ENCODE results near the gene CARMIL3.

The CARMIL3 gene

GRCh38 chr14:24081739-24082211 is 30.0 kb downstream of the CARMIL3 start:
- Histone ChIP-seq H3K36me3 (ENCODE audit: insufficient read depth, low read length) (no peaks in the 10 kb centered on the region), H3K4me1 (ENCODE audit: insufficient read depth, low read length, poor library complexity, severe bottlenecking) (peaks cover 21% of the 10 kb centered on the region), H3K9me3 (ENCODE audit: insufficient read depth, low read depth, low read length) (no peaks in the 10 kb centered on the region), H4K20me1 (ENCODE audit: insufficient read depth, low read length, poor library complexity, severe bottlenecking) (no peaks in the 10 kb centered on the region), H3F3A (ENCODE audit: low read depth) (no peaks in the 10 kb centered on the region), H3K9ac (ENCODE audit: low read depth, low read length, poor library complexity, severe bottlenecking) (peak overlapping the region; percentile 65), H3K4me2 (ENCODE audit: low read depth, low read length, poor library complexity, severe bottlenecking) (peak overlapping the region; percentile 74), H3K27me3 (ENCODE audit: insufficient read depth, low read length, poor library complexity, severe bottlenecking) (no peaks in the 10 kb centered on the region), H3K4me3 (ENCODE audit: low read length, poor library complexity, severe bottlenecking) (peak overlapping the region; percentile 74), H2AFZ (ENCODE audit: low read length) (no peak overlapping the region; the same call in 1 of the 2 replicates), H3K79me2 (ENCODE audit: insufficient read depth, low read length) (no peaks in the 10 kb centered on the region), H3K9me2 (replicated peaks; ENCODE audit: low read depth, low read length) (no peaks in the 10 kb centered on the region)
- TF ChIP-seq, protein P1, sequence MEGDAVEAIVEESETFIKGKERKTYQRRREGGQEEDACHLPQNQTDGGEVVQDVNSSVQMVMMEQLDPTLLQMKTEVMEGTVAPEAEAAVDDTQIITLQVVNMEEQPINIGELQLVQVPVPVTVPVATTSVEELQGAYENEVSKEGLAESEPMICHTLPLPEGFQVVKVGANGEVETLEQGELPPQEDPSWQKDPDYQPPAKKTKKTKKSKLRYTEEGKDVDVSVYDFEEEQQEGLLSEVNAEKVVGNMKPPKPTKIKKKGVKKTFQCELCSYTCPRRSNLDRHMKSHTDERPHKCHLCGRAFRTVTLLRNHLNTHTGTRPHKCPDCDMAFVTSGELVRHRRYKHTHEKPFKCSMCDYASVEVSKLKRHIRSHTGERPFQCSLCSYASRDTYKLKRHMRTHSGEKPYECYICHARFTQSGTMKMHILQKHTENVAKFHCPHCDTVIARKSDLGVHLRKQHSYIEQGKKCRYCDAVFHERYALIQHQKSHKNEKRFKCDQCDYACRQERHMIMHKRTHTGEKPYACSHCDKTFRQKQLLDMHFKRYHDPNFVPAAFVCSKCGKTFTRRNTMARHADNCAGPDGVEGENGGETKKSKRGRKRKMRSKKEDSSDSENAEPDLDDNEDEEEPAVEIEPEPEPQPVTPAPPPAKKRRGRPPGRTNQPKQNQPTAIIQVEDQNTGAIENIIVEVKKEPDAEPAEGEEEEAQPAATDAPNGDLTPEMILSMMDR (conservative IDR thresholded peaks at IDR 0.05; ENCODE audit: low read length), result no peak
- TF ChIP-seq EZH2phosphoT487 (IDR thresholded peaks at IDR 0.05; ENCODE audit: borderline replicate concordance), result no peak

GRCh38 chr14:24082411-24083080 is 30.7 kb downstream of the CARMIL3 start:
- TF ChIP-seq EZH2phosphoT487 (IDR thresholded peaks at IDR 0.05; ENCODE audit: borderline replicate concordance), result no peak
- TF ChIP-seq, protein P1 (conservative IDR thresholded peaks at IDR 0.05; ENCODE audit: low read length), result no peak
- Histone ChIP-seq H3K9me2 (replicated peaks; ENCODE audit: low read depth, low read length) (no peaks in the 10 kb centered on the region), H3K36me3 (ENCODE audit: insufficient read depth, low read length) (no peaks in the 10 kb centered on the region), H3K4me1 (ENCODE audit: insufficient read depth, low read length, poor library complexity, severe bottlenecking) (peaks cover 21% of the 10 kb centered on the region), H3K79me2 (ENCODE audit: insufficient read depth, low read length) (no peaks in the 10 kb centered on the region), H4K20me1 (ENCODE audit: insufficient read depth, low read length, poor library complexity, severe bottlenecking) (no peaks in the 10 kb centered on the region), H3K4me2 (ENCODE audit: low read depth, low read length, poor library complexity, severe bottlenecking) (no peak overlapping the region), H3K9me3 (ENCODE audit: insufficient read depth, low read depth, low read length) (no peaks in the 10 kb centered on the region), H3K9ac (ENCODE audit: low read depth, low read length, poor library complexity, severe bottlenecking) (no peak overlapping the region), H3K4me3 (ENCODE audit: low read length, poor library complexity, severe bottlenecking) (no peak overlapping the region), H2AFZ (ENCODE audit: low read length) (no peak overlapping the region), H3F3A (ENCODE audit: low read depth) (no peaks in the 10 kb centered on the region), H3K27me3 (ENCODE audit: insufficient read depth, low read length, poor library complexity, severe bottlenecking) (no peaks in the 10 kb centered on the region)

DNA sequence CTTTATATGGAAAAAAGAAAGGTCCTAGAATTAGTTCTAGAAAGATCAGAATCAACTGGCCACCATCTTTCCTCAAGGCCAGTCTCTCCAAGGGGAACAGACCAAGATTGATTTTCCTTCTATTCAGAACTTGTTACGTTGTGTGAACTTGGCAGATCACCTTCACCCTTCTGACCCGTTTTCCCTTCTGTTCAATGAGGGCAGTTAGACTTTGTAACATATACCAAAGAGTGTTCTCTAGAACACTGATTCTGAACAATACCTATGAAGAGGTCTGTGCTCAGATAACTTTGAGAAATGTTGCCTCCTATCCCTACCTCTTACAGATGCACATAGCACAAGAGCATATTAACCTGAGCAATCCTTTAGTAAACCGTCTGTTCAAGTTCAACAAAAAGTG is 31.7 kb downstream of the CARMIL3 start:
- Histone ChIP-seq H3K4me3 (ENCODE audit: low read length, poor library complexity, severe bottlenecking) (no peak overlapping the region), H3F3A (ENCODE audit: low read depth) (no peaks in the 10 kb centered on the region), H3K9me3 (ENCODE audit: insufficient read depth, low read depth, low read length) (no peaks in the 10 kb centered on the region), H3K27me3 (ENCODE audit: insufficient read depth, low read length, poor library complexity, severe bottlenecking) (no peaks in the 10 kb centered on the region), H3K79me2 (ENCODE audit: insufficient read depth, low read length) (no peaks in the 10 kb centered on the region), H2AFZ (ENCODE audit: low read length) (no peak overlapping the region), H3K36me3 (ENCODE audit: insufficient read depth, low read length) (no peaks in the 10 kb centered on the region), H3K9ac (ENCODE audit: low read depth, low read length, poor library complexity, severe bottlenecking) (no peak overlapping the region), H4K20me1 (ENCODE audit: insufficient read depth, low read length, poor library complexity, severe bottlenecking) (no peaks in the 10 kb centered on the region), H3K9me2 (replicated peaks; ENCODE audit: low read depth, low read length) (no peaks in the 10 kb centered on the region), H3K4me1 (ENCODE audit: insufficient read depth, low read length, poor library complexity, severe bottlenecking) (peaks cover 21% of the 10 kb centered on the region), H3K4me2 (ENCODE audit: low read depth, low read length, poor library complexity, severe bottlenecking) (no peak overlapping the region)
- TF ChIP-seq, protein P1 (conservative IDR thresholded peaks at IDR 0.05; ENCODE audit: low read length), result no peak
- TF ChIP-seq EZH2phosphoT487 (IDR thresholded peaks at IDR 0.05; ENCODE audit: borderline replicate concordance), result no peak
